Panc1 (cell line): ENCODE measurements around the gene ZNF442. TPM values are rescaled to one million over a fixed set of nuclear protein-coding genes. Genes with fewer than 3 reads are reported as not detected.

Experiments used
- ATAC-seq: fragments of 200-7000 bp; cut with Tn5 transposase; 2 replicates; pipeline ENCODE4 v1.9.1; 2020; ENCODE audit warnings: mild to moderate bottlenecking, moderate library complexity
- BruUV-seq: library from RNA; stranded (reverse); fragments of 400-500 nt; replicated peaks from 2 replicates; lab custom pipeline; 2021; lab: Mats Ljungman, UMichigan
- CTCF ChIA-PET: fragments of 300-600 bp; sonication (Branson Sonifier 250); formaldehyde crosslinking; loops from one replicate; lab custom pipeline; 2022; ENCODE audit warnings: antibody characterized with exemption; lab: Charles Lee
- POLR2A ChIA-PET: fragments of 300-600 bp; sonication (Branson Sonifier 250); formaldehyde crosslinking; loops from one replicate; lab custom pipeline; 2022; ENCODE audit warnings: antibody characterized with exemption; lab: Charles Lee
- DNase-seq: peaks from one replicate; pipeline ENCODE4 v3.0.0-alpha.2; 2010; ENCODE audit warnings: low read depth, low spot score
- H3K27ac ChIP-seq: 2 replicates; pipeline ENCODE4 v1.5.1; 2011; ENCODE audit warnings: mild to moderate bottlenecking, low read length, inconsistent platforms
- H3K27me3 ChIP-seq: fragments of 200-500 bp; sonication (Bioruptor generic); 2 replicates; pipeline ENCODE4 v1.6.0; 2014; ENCODE audit warnings: low read length, inconsistent platforms; ENCODE audit not compliant: control insufficient read depth, insufficient read depth
- H3K36me3 ChIP-seq: fragments of 200-500 bp; sonication (Bioruptor generic); 2 replicates; pipeline ENCODE4 v1.5.1; 2014; ENCODE audit warnings: inconsistent platforms, mild to moderate bottlenecking, low read length, moderate library complexity; ENCODE audit not compliant: control insufficient read depth, insufficient read depth
- H3K4me1 ChIP-seq: 2 replicates; pipeline ENCODE4 v1.5.1; 2011; ENCODE audit warnings: inconsistent platforms, mild to moderate bottlenecking, low read length, moderate library complexity; ENCODE audit not compliant: control insufficient read depth, insufficient read depth
- H3K4me3 ChIP-seq, 2 experiments: 2 replicates each; pipeline ENCODE4 v1.5.1; 2011 to 2012; ENCODE audit warnings: low read depth in 2 of 2, low read length in 2 of 2, mild to moderate bottlenecking in 2 of 2, inconsistent platforms in 1 of 2, moderate library complexity in 1 of 2
- H3K9me3 ChIP-seq: fragments of 200-500 bp; sonication (Bioruptor generic); 2 replicates; pipeline ENCODE4 v1.5.1; 2014; ENCODE audit warnings: low read depth, mild to moderate bottlenecking, inconsistent platforms, low read length, moderate library complexity; ENCODE audit not compliant: control insufficient read depth, insufficient read depth
- POLR2AphosphoS5 ChIP-seq: IDR thresholded peaks from 2 replicates; pipeline ENCODE4 v1.6.1; 2012; ENCODE audit warnings: mild to moderate bottlenecking, low read depth, low read length, moderate library complexity
- SIN3A ChIP-seq: IDR thresholded peaks from 2 replicates; pipeline ENCODE4 v1.6.1; 2012; ENCODE audit warnings: low read depth, mild to moderate bottlenecking, low read length, moderate library complexity, borderline replicate concordance; ENCODE audit not compliant: insufficient read depth
- TCF7L2 ChIP-seq: IDR thresholded peaks from 2 replicates; pipeline ENCODE4 v1.6.1; 2011; ENCODE audit warnings: mild to moderate bottlenecking, low read depth, low read length, inconsistent platforms
- in situ Hi-C: cut with HindIII; loops from 2 replicates; pipeline ENCODE4 v1.10.0; 2016; ENCODE audit warnings: low sequenced_read_pairs, low pct_unique_long_range_greater_than_20kb
- intact Hi-C: fragments of 100-400 bp; cut with micrococcal nuclease; formaldehyde crosslinking; loops from one replicate; pipeline ENCODE4 v1.10.0; 2022; ENCODE audit not compliant: unreplicated experiment
- total RNA-seq: library from RNA; stranded (reverse); gene quantifications from one replicate; pipeline ENCODE4 v1.2.1, GENCODE V29; 2021; ENCODE audit not compliant: unreplicated experiment
- TF ChIP-seq, protein P1 (sequence below), 2 experiments: IDR thresholded peaks; 2 replicates each; pipeline ENCODE4 v1.6.1; 2011 to 2012; ENCODE audit warnings: low read depth in 2 of 2, control low read depth in 1 of 2, low read length in 1 of 2, mild to moderate bottlenecking in 1 of 2, moderate library complexity in 1 of 2; ENCODE audit not compliant: insufficient read depth in 1 of 2
- TF ChIP-seq, protein P2 (sequence below): fragments of 450-650 bp; IDR thresholded peaks from 2 replicates; pipeline ENCODE4 v1.5.1; 2017; ENCODE audit warnings: mild to moderate bottlenecking

Gene ZNF442
- total RNA-seq, 1 experiment from 2014 or later, result 2.5 TPM

DNA sequence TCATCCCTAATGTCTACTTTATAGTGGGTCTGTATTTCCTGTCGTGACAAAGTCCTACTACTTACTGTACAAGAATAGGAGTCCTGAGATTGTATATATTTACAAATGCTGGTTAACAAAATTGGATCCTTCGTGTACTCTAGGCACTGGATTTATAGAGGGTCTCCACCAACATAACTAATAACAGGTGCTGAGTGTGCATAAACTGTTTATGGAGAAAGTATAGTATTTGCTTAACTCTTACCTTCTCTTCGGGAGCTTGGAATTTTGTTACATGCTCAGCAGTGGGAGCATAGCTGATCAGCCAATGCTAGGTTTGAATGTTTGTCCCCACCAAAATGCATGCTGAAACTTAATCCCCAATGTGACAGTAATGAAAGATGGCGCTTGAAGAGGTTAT lies 12.1 kb downstream of the ZNF442 start:
- no peak overlapping the region for H3K27ac ChIP-seq
- no peaks in the 10 kb centered on the region for H3K27me3 ChIP-seq
- no peaks in the 10 kb centered on the region; the same call in 1 of the 2 replicates for H3K36me3 ChIP-seq
- no TSS peak for BruUV-seq
- ChIA-PET POLR2A (no interaction called here), CTCF (no interaction called here)
- no peak for DNase-seq
- no peaks in the 10 kb centered on the region for H3K4me1 ChIP-seq
- no peak for TF ChIP-seq POLR2AphosphoS5
- TF ChIP-seq, protein P1, sequence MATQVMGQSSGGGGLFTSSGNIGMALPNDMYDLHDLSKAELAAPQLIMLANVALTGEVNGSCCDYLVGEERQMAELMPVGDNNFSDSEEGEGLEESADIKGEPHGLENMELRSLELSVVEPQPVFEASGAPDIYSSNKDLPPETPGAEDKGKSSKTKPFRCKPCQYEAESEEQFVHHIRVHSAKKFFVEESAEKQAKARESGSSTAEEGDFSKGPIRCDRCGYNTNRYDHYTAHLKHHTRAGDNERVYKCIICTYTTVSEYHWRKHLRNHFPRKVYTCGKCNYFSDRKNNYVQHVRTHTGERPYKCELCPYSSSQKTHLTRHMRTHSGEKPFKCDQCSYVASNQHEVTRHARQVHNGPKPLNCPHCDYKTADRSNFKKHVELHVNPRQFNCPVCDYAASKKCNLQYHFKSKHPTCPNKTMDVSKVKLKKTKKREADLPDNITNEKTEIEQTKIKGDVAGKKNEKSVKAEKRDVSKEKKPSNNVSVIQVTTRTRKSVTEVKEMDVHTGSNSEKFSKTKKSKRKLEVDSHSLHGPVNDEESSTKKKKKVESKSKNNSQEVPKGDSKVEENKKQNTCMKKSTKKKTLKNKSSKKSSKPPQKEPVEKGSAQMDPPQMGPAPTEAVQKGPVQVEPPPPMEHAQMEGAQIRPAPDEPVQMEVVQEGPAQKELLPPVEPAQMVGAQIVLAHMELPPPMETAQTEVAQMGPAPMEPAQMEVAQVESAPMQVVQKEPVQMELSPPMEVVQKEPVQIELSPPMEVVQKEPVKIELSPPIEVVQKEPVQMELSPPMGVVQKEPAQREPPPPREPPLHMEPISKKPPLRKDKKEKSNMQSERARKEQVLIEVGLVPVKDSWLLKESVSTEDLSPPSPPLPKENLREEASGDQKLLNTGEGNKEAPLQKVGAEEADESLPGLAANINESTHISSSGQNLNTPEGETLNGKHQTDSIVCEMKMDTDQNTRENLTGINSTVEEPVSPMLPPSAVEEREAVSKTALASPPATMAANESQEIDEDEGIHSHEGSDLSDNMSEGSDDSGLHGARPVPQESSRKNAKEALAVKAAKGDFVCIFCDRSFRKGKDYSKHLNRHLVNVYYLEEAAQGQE (IDR thresholded peaks at IDR 0.05; ENCODE audit: insufficient read depth in 1 of 2, low read depth in 2 of 2, low read length in 1 of 2), result no peak
- no peak for TF ChIP-seq TCF7L2
- in situ Hi-C loops (no loop called here), intact Hi-C loops (no loop called here)
- H3K4me3 ChIP-seq, result no peak overlapping the region
- no peak for ATAC-seq
- H3K9me3 ChIP-seq, result peaks cover 40% of the 10 kb centered on the region

DNA sequence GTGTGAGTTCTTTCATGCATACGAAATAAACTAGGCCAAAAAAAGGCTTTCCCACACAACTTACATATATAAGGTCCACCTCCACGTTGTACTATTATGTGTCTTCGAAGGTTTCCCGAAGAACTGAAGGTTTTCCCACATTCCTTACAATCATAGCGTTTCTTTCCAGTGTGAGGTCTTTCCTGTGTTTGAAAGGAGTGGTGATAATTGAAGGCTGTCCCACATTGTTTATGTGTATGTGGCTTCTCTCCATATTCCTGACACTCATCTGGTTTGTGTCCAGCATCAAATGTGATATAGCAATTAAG lies 14.6 kb downstream of the ZNF442 start:
- no peak for ATAC-seq
- no TSS peak for BruUV-seq
- CTCF ChIA-PET, result no interaction called here

More for the DNA sequence above, 14.6 kb downstream of the ZNF442 start:
- Histone ChIP-seq H3K4me3 (no peak overlapping the region), H3K4me1 (no peaks in the 10 kb centered on the region), H3K27me3 (no peaks in the 10 kb centered on the region), H3K27ac (no peak overlapping the region), H3K36me3 (no peaks in the 10 kb centered on the region; the same call in 1 of the 2 replicates), H3K9me3 (peaks cover 56% of the 10 kb centered on the region)
- DNase-seq, result no peak
- POLR2A ChIA-PET, result no interaction called here
- TF ChIP-seq TCF7L2, result no peak
- TF ChIP-seq, protein P2, sequence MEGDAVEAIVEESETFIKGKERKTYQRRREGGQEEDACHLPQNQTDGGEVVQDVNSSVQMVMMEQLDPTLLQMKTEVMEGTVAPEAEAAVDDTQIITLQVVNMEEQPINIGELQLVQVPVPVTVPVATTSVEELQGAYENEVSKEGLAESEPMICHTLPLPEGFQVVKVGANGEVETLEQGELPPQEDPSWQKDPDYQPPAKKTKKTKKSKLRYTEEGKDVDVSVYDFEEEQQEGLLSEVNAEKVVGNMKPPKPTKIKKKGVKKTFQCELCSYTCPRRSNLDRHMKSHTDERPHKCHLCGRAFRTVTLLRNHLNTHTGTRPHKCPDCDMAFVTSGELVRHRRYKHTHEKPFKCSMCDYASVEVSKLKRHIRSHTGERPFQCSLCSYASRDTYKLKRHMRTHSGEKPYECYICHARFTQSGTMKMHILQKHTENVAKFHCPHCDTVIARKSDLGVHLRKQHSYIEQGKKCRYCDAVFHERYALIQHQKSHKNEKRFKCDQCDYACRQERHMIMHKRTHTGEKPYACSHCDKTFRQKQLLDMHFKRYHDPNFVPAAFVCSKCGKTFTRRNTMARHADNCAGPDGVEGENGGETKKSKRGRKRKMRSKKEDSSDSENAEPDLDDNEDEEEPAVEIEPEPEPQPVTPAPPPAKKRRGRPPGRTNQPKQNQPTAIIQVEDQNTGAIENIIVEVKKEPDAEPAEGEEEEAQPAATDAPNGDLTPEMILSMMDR, result no peak
- TF ChIP-seq POLR2AphosphoS5, result no peak
- TF ChIP-seq, protein P1 (IDR thresholded peaks at IDR 0.05; ENCODE audit: insufficient read depth in 1 of 2, low read depth in 2 of 2, low read length in 1 of 2), result no peak
- no peak for TF ChIP-seq SIN3A
- intact Hi-C loops (no loop called here), in situ Hi-C loops (no loop called here)
